GM18909 (cell line): Measurements from ENCODE around the gene PUSL1.

Experiments used
- ATAC-seq: cut with Tn5 transposase; IDR thresholded peaks from one replicate; pipeline ENCODE4 v1.9.1; 2021; ENCODE audit warnings: mild to moderate bottlenecking; ENCODE audit not compliant: unreplicated experiment, poor library complexity

The PUSL1 gene

DNA sequence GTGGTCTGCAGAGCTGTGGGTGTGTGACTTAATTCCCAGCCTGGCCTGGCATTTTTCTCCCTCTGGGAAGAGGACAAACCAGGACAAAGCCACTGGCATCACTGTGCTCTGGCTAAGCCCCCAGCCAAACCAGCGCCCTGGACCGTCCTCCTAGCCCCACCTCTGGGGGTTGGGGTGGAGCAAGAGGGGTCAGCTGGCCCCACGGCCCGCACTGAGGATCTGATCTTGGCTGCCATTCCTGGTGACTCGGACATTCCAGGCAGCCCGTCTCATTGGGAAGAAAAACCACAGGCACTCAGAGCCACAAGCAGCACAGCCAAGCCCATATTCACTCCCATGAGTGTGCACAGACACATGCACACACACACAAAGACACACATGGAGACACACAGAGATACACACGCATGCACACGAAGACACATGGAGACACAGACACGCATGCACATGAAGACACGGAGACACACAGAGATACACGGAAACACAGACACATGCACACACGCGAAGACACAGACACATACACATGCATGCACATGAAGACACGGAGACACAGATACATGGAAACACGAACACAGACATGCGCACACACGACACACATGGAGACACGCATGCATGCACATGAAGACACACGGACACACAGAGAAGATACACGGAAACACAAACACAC is 52.2 kb downstream of the PUSL1 start:
- ATAC-seq, result no peak
